ENCODE data around the gene DOCK11.
A peak's percentile ranks its signal among the peaks of the same experiment; 100 is the strongest.
"Not testable (repeated sequence)": the region's sequence is repeated elsewhere in the genome, so short reads cannot be mapped to it uniquely, and the experiment has no call there.

DOCK11 gene

DNA sequence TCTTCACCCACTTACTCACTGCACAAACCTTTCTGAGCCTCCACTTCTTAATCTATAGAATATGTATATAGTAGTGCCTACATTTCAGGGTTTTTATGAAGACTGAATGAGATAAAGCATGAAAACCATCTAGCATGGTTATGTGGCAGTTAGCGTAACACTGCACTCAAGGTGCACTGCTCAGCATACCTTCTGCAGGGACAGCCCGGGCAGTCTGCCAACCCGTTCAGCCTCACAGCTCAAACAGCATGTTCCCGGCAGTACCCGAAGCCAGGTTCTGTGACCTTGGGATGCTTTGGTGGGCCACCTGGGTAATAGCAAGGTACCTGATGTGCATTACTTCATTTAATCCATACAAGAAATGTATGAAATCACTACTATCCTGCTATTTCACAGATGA is 81.4 kb downstream of the DOCK11 start:
- DNase-seq, result no peak

DNA sequence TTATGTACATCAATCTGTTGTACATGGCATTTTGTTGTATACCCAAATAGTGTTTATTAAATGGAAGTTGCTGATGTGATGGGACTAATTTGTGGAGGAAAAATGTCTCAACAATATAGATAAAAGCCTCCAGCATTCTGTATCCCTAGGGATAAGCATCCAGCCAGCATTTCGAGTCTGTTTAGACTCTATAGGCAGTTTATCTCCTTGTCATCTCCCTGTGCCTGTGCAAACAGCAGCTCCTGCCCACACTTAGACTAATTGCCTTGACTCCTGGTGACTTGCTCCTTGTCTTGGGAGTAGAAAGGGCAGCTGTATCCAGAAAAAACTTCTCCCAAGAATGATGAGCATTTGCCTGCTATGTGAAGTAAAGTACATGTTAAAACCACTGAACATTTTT is 83.8 kb downstream of the DOCK11 start:
- DNase-seq, result no peak

DNA sequence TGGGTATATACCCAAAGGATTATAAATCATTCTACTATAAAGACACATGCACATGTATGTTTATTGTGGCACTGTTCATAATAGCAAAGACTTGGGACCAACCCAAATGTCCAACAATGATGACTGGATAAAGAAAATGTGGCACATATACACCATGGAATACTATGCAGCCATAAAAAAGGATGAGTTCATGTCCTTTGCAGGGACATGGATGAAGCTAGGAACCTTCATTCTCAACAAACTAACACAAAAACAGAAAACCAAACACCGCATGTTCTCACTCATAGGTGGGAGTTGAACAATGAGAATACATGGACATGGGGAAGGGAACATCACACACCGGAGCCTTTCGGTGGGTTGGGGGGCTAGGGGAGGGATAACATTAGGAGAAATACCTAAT is 87.3 kb downstream of the DOCK11 start:
- not testable (repeated sequence) for DNase-seq

DNA sequence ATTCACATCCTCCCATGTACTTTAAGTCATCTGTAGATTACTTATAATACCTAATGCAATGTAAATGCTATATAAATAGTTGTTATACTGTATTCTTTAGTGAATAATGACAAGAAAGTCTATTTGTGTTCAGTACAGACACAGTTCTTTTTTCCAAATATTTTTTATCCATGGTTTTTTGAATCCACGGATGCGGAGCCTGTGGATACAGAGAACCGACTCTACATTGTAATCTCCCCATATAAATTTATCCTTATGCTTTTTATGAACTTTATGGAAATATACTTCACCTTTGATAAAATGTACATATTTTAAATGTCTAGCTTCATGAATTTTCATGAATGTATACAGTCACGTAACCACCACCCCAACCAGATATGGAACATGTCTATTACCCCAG is 88.2 kb downstream of the DOCK11 start:
- no peak for DNase-seq

DNA sequence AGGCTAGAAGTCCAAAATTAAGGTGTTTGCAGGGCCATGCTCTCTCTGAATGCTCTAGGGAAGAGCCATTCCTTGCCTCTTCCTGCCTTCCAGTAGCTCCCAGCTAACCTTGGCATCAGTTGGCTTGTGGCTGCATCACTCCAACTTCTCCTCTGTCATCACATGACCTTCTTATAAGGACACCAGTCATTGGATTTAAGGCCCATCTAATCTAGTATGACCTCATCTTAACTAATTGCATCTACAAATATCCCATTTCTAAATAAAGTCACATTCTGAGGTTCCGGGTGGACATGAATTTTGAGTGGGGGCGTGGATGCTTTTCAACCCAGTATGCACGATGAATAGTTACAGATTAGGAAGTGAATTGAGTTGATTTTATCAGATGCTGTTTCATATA is 89.7 kb downstream of the DOCK11 start:
- DNase-seq, result no peak

DNA sequence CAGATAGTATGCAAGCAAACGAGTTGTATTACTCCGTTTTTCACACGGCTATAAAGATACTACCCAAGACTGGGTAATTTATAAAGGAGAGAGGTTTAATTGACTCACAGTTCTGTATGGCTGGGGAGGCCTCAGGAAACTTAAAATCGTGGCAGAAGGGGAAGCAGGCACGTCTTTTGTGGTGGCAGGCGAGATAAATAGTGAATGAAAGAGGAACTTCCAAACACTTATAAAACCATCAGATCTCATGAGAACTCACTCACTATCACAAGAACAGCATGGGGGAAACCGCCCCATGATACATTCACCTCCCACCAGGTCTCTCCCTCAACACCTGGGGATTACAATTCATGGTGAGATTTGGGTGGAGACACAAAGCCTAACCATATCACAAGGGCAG is 90.6 kb downstream of the DOCK11 start:
- not testable (repeated sequence) for DNase-seq

DNA sequence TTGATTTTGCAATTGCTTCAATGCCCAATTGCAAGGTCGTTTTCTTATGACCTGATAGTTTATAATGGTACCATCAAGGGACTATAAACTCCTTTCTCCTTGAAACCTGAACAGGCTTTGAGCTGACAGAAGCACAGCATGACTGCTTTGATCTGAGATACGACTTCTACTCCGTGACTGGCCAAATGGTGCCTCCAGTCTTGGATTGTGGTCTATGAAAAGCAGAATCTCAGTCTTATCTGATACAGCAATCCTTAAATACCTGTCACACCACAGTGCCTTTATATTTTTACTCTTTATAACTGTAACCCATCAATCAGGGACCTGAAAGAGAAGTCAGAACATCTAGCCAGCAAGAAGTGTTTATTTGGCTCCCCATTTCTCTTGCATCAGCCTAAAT is 93.1 kb downstream of the DOCK11 start:
- no peak for DNase-seq

DNA sequence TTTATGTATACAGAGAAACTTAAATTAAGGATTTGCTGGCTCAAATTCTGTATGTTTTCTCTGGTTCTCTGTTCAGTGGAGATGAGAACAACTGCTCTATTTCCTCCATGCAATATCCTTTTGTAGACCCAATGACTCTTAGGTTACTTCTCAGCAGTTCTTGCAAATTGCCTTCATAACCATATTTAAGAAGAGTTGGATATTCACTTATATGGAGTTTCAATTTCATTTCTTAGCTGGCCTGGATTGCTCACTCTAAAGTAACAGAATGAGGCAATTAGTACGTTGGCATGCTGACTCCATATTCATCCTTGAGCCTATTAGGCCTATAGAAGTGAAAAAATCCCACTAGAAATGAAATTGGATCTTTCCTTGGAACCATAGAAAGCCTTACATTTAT is 93.6 kb downstream of the DOCK11 start:
- DNase-seq, result no peak

DNA sequence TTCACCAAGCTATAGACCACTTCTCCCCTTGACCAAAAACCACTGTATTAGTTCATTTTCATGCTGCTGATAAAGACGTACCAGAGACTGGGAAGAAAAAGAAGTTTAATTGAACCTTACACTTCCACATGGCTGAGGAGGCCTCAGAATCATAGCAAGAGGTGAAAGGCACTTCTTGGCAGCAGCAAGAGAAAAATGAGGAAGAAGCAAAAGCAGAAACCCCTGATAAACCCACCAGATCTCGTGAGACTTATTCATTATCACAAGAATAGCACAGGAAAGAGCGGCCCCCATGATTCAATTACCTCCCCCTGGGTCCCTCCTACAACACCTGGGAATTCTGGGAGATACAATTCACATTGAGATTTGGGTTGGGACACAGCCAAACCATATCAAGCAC is 97.8 kb downstream of the DOCK11 start:
- no peak for DNase-seq

DNA sequence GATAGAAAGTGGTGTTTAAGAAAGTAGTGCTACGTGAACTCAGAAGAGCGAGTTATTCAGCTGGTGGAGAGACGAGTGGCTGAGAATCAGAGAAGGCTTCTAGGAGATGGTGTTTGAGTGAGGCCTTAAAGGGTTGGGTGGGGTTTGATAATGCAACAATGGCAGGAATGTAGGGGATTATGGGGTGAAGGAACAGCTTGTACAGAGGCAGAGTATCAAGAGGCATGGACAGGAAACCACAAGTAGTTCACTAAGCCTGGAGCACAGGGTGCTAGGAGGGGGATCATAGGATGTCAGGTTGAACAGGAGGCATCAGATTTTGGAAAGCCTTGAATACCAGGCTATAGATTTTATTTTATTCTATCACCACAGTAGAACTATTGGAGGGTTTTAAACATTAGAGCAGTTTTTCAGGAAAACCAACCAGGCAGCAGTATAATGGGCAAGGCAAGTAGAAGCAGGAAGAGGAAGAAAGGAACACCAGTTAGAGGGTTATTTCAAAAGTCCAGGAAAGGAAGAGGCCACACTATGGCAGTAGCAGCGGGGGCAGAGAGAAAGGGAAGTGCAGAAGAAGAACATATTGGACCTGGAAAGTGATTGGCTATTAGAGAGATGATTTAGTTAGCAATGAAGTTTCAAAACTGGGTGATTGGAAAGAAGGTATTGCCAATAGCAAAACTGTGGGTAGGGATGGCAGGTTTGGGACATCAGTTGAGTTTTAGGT is 99.2 kb downstream of the DOCK11 start:
- DNase-seq, result no peak

DNA sequence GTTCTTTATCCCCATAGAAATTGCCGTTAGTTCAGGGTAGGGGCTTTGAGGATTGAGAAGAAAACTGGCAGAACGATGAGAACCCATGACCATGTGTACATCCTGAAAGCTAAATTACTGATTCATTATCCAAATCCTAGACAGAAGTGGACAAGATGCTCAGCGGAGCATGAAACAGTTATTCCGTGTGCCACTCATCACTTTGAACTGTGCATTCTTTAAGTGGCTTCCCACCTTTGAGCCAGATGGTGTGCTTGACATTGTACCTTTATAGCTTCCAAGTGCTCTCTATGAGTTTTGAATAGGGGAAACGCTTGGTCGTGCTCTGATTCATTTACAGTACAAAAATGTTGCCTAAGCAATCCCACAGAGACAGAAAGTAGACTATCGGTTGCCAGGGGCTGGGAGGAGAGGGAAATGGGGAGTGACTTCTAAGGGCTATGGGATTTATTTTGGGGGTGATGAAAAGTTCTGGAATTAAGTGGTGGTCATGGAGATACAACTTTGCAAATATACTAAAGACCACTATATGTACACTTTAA is 100.0 kb downstream of the DOCK11 start:
- DNase-seq, result no peak

DNA sequence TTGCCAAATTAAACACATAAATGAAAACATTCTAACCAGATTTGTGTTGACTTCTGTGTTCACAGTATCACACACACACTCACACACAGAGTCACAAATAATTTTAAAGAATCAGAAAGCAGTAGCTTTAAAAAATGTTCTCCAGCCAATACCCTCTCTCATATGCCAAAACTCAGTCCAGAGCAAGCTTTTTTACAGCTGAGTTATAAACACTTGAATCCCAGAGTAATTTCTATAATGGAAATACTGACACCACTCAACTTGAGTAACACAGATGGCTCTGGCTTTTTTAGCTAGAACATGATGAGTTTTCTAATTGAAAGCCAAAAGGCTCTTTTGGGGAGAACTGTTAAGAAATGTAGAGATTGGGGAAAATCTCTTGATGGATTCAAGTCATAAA is 100.8 kb downstream of the DOCK11 start:
- no peak for DNase-seq

DNA sequence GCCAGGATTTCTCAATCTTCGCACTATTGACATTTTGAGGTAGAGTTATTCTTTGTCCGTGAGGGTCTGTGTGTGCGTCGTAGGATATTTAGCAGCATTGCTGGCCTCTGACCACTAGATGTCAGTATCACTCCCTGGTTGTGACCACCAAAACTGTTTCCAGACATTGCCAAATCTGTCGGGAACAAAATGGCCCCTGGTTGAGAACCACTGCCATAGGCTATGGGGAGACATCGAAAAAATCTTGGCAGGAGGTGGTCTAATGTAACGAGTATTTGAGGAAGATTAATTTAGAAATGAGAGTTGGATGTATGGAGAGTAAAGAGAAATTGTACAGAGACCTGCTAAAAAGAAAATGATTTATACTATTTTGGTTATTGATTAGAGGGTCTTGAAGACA is 108.4 kb downstream of the DOCK11 start:
- DNase-seq, result peak; percentile 60

DNA sequence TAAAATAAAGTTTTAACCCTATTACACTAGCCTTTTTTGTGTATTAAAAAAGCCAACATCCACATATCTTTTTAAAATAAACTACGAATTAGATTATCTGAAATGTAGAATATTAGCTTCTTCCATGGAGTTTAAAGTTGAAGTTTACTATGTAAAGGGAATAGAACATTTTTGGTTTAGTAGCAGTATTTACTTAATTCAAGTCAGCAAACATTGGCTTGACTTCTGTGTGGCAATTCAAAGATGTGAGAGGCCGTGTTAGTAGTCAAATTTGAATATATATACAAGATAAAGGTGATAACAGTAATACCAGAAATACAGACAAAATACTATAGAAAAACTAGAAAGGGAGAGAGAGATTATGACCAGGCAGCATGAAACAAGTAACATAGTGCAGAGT is 116.7 kb downstream of the DOCK11 start:
- no peak for DNase-seq

DNA sequence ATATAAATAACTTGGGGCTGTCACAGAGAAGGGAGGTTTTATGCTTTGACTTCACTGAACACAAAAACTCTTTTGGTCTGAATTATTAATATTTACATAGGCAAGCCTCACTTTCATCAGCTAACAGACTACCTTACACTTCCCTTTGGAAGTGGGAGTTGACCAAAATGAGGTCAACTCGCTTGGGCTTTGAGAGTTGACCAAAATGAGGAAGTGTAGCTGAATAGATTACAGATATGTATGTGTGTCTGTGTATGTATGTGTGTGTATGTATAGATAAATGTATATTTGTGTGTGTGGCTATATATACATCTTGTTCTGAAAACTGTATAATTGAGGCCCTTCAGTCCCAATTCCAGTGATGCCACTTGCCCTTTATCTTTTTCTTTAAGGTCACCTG is 118.5 kb downstream of the DOCK11 start:
- DNase-seq, result no peak

DNA sequence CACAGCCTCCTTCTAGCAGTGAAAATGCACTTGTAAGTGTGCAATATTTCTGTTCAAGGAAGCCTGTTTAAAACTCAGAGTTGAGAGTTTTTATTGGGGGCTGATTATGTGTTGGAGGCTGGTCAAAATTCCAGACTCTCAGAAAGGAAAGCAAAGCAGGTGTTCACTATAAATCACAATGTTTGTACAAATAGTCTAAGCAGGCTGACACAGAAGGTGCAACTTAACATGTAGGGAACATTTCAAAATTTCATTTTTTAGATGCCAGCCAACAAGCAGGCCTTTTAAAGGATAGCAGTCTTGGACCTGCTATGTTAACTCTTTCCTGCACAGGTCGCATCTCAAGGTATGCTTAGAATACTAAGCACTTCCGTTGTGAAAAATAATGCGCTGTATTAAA is 119.5 kb downstream of the DOCK11 start:
- DNase-seq, result no peak

DNA sequence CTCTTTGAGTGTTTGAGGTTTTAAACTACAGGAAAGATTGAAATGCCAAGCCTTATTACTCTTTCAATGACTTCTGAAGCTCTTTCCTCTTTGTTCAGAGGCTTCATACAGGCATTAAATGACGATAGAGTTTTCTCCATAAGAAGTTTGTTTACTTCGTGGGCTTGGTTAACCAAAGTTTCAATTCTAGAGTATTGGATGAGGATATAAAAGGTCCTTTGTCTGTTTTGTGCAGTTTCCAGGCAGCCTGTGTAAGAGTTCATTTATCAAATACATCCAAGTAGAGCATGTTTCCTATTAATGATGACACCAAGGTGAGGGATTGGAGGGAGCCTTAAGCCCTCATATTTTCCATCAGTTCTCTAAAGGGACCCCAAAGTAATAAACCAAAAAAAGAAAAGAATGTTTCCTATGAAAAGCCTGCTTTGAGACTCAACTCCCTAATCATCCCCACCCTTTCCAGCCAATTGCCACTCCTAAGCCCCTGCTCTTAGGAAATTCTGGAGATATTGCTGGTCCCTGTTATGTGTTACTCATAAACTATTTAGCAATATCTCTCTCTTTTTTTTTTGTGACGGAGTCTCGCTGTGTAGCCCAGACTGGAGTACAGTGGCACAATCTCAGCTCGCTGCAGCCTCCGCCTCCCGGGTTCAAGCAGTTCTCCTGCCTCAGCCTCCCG is 125.6 kb downstream of the DOCK11 start:
- DNase-seq, result no peak

DNA sequence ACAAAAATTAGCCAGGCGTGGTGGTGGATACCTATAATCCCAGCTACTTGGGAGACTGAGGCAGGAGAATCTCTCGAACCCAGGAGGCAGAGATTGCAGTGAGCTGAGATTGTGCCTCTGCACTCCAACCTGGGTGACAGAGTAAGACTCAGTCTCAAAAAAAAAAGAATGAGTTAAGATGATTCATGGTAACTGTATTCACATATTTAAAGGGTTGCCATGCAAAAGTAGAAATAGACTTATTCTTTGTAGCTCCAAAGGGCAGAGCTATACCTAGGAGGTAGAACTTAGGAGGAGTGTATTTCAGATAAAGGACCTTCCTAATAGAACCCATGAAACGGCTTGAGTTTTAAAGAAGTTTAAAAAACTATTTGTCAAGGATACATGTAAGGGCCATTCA is 127.4 kb downstream of the DOCK11 start:
- no peak for DNase-seq

DNA sequence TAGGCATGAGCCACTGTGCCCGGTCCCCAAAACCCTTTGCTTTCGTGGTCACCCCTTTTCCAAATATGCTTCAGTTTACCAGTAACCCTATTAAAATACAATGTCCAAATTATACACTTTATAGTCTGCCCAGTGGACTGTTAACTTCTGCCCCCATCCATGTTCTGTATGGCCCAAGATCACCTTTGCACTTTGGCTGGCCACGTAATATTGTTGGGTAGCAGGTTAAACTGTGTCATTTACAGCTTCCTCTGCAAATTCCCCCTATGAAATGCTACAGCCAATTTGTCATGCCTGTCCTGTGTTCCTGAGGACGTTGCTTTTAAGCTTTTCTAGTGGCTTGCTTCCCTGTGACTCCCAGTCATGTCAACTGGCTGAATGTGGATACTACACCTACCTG is 130.7 kb downstream of the DOCK11 start:
- DNase-seq, result no peak

DNA sequence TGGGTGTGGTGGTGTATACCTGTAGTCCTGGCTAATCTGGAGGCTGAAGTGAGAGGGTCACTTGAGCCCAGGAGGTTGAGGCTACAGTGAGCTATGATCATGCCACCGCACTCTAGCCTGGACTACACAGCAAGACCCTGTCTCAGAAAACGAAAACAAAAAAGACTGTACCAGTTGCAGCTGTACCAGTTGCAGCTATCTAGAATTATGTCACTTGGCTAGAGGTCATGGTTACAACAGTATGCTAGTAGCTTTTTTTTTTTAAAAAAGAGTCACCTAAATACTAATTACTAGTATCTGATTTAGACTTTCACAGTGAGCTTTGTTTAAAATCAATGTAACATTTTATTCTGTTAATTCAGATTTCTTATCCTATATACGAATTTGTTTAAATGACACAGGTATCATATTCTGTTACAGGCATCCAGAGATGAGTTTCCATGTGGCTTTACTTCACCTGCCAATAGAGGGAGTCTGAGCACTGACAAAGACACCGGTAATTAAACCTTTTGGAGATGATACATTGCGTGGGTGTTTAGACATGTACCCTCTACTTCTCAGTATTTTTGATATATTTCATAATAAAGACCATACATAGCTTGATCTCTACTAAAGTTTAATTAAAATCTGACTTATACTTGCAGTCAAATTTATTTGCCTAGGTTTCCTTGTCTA is 131.6 kb downstream of the DOCK11 start:
- DNase-seq, result peak; percentile 25

DNA sequence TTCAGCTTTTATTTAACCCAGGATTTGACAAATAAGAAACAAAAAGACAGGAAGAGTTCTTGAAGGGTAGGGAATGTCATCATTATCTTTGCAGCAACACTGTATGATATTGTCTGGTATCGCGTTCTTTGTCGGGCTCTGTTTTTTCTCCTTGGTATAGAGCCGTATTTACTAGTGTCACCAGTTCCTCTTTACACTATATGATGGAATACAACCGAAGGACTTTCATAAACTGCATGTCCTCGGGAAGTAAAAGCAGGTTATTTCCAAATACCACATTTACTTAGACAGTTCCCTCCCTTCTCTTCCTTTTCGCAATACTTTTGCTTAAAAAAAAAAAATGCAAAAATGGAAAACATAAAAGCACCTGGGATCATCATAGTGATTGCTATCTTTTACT is 135.2 kb downstream of the DOCK11 start:
- DNase-seq, result no peak

DNA sequence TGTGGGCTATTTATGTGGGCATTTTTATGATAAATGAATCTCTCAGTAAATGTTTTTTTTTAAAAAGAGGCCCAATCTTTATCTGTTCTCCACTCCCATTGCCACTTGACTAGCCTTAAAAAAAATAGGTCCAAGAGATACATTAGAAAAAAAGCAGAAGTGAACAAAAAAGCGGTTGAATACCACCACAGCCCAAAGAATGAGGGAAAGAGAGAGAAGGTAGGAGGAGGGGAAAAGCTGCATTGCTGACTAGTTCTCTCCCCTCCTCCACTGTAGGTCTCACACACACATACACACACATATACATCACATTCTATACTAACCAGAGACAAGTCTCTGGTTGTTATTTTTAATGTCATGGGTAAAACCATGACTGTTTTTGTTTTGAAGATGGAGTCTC is 136.0 kb downstream of the DOCK11 start:
- DNase-seq, result no peak

DNA sequence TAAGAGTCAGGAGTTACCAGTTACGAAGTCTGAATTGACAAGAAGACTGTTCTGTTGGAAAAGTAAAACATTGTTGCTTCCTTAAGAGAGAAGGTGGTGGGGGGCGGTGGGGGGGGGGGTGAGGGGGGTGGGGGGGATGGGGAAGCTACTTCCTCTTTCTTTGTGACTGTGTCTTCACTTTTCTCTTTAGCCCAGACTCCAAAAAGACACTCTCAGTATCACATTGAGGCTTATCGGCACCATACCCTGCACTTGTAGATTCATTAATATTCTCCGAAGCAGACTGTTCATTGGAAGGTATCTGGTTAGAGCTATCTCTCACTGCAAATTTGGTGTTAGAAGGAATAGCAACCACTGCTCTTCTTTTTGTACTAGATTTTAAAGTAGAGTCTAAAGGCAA is 137.2 kb downstream of the DOCK11 start:
- DNase-seq, result no peak

DNA sequence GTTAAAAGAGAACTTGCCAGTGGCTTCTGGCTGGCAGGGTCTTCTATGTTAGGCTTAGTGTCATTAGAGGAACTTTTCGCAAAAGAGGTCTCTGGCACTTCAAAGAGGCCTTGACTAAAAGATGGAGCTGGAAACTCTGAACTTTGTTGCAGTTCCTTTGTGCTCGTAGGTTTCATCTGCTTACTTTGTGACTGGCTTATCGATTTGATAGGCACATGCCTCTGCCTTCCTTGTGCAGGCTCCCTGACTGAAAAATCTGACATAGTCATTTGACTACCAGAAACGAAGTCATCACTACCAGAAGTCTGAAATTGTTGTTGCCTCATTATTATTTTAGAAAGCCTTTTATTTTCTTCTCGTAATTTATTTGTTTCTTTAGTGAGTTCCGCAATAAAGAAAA is 137.9 kb downstream of the DOCK11 start:
- DNase-seq, result no peak

All from activated CD4-positive, alpha-beta T cell treated with anti-CD3 and anti-CD28 coated beads, Interleukin-10, Interleukin-2, amounts not matched to agents 100 ng/mL and 50 ng/mL, durations not matched to agents 16 hours and 8 hours (primary cell).